K562 (cell line): ENCODE data around the gene POMGNT1. TPM values are rescaled to one million over a fixed set of nuclear protein-coding genes. Genes with fewer than 3 reads are reported as not detected.

Experiments
- CEBPZ ChIP-seq: fragments of 150-350 bp; IDR thresholded peaks from 2 replicates; pipeline ENCODE4 v1.6.1; 2014; ENCODE audit warnings: low read depth, mild to moderate bottlenecking, low read length, borderline replicate concordance
- DLX4 ChIP-seq: fragments of 250-450 bp; sonication (Bioruptor Pico); IDR thresholded peaks from 2 replicates; pipeline ENCODE4 v1.6.1; 2021; ENCODE audit warnings: mild to moderate bottlenecking
- RUNX1 ChIP-seq: sonication (generic); IDR thresholded peaks from 2 replicates; pipeline ENCODE4 v1.6.1; 2016; ENCODE audit warnings: antibody characterized with exemption, low read depth
- SIN3A ChIP-seq, 2 experiments: fragments of 150-350 bp in 1 of 2; IDR thresholded peaks; 2 replicates each; pipeline ENCODE4 v1.6.1; 2011 to 2016; ENCODE audit warnings: borderline replicate concordance in 2 of 2, low read depth in 2 of 2, low read length in 2 of 2, mild to moderate bottlenecking in 2 of 2, moderate library complexity in 2 of 2; ENCODE audit not compliant: control insufficient read depth in 1 of 2
- TAF1 ChIP-seq: IDR thresholded peaks from 2 replicates; pipeline ENCODE4 v1.6.1; 2011; ENCODE audit warnings: mild to moderate bottlenecking, low read length, moderate library complexity; ENCODE audit not compliant: insufficient read depth, control insufficient read depth, severe bottlenecking; ENCODE audit errors: extremely low read depth
- ZNF175 ChIP-seq: fragments of 200-800 bp; sonication (Bioruptor generic); IDR thresholded peaks from 2 replicates; pipeline ENCODE4 v1.6.1; 2016; ENCODE audit warnings: low read depth, mild to moderate bottlenecking, missing genetic modification characterization, missing compliant biosample characterization
- polyA plus RNA-seq, 8 experiments: library from polyadenylated mRNA; depleted of rRNA in 4 of 8; stranded (reverse) in 5 of 8; unstranded in 3 of 8; fragments of >200 nt; fragmentation: Nextera tagmentation in 2 of 8; fragmentation: Illumina TruSeq in 1 of 8; extraction: Ambion mirVana in 2 of 8; extraction: Trizol in 1 of 8; gene quantifications; 2 replicates each; pipeline versions ENCODE4 v1.2.1 to v1.2.3, GENCODE V29; 2011 to 2014; ENCODE audit warnings: inconsistent platforms in 1 of 8, missing spikeins in 1 of 8
- total RNA-seq, 7 experiments: library from RNA; depleted of rRNA in 6 of 7; stranded (reverse); fragments of >200 nt in 6 of 7; fragmentation: Illumina TruSeq in 2 of 7; extraction: Trizol in 2 of 7; gene quantifications; 2 replicates each; pipeline versions ENCODE4 v1.2.1 to v1.2.3, GENCODE V29; 2011 to 2021; ENCODE audit warnings: low replicate concordance in 1 of 7
- TF ChIP-seq, protein P1 (sequence below): fragments of 450-650 bp; IDR thresholded peaks from 2 replicates; pipeline ENCODE4 v1.6.1; 2016; ENCODE audit warnings: mild to moderate bottlenecking, moderate library complexity
- TF ChIP-seq, protein P2 (sequence below): sonication (generic); formaldehyde crosslinking; IDR thresholded peaks from 2 replicates; pipeline ENCODE4 v1.8.1; 2023; ENCODE audit warnings: mild to moderate bottlenecking, missing genetic modification reagents, moderate library complexity

Gene POMGNT1
- total and polyA plus RNA-seq, 9 of the 15 experiments (the other 6 are each of a cell fraction or from before 2014, with no cell fraction given) = 14.1 to 58.9 (median 37.8) TPM

GRCh38 chr1:46244656-46245371, 46.6 kb upstream of the POMGNT1 start (continued):
- TF ChIP-seq, protein P1, sequence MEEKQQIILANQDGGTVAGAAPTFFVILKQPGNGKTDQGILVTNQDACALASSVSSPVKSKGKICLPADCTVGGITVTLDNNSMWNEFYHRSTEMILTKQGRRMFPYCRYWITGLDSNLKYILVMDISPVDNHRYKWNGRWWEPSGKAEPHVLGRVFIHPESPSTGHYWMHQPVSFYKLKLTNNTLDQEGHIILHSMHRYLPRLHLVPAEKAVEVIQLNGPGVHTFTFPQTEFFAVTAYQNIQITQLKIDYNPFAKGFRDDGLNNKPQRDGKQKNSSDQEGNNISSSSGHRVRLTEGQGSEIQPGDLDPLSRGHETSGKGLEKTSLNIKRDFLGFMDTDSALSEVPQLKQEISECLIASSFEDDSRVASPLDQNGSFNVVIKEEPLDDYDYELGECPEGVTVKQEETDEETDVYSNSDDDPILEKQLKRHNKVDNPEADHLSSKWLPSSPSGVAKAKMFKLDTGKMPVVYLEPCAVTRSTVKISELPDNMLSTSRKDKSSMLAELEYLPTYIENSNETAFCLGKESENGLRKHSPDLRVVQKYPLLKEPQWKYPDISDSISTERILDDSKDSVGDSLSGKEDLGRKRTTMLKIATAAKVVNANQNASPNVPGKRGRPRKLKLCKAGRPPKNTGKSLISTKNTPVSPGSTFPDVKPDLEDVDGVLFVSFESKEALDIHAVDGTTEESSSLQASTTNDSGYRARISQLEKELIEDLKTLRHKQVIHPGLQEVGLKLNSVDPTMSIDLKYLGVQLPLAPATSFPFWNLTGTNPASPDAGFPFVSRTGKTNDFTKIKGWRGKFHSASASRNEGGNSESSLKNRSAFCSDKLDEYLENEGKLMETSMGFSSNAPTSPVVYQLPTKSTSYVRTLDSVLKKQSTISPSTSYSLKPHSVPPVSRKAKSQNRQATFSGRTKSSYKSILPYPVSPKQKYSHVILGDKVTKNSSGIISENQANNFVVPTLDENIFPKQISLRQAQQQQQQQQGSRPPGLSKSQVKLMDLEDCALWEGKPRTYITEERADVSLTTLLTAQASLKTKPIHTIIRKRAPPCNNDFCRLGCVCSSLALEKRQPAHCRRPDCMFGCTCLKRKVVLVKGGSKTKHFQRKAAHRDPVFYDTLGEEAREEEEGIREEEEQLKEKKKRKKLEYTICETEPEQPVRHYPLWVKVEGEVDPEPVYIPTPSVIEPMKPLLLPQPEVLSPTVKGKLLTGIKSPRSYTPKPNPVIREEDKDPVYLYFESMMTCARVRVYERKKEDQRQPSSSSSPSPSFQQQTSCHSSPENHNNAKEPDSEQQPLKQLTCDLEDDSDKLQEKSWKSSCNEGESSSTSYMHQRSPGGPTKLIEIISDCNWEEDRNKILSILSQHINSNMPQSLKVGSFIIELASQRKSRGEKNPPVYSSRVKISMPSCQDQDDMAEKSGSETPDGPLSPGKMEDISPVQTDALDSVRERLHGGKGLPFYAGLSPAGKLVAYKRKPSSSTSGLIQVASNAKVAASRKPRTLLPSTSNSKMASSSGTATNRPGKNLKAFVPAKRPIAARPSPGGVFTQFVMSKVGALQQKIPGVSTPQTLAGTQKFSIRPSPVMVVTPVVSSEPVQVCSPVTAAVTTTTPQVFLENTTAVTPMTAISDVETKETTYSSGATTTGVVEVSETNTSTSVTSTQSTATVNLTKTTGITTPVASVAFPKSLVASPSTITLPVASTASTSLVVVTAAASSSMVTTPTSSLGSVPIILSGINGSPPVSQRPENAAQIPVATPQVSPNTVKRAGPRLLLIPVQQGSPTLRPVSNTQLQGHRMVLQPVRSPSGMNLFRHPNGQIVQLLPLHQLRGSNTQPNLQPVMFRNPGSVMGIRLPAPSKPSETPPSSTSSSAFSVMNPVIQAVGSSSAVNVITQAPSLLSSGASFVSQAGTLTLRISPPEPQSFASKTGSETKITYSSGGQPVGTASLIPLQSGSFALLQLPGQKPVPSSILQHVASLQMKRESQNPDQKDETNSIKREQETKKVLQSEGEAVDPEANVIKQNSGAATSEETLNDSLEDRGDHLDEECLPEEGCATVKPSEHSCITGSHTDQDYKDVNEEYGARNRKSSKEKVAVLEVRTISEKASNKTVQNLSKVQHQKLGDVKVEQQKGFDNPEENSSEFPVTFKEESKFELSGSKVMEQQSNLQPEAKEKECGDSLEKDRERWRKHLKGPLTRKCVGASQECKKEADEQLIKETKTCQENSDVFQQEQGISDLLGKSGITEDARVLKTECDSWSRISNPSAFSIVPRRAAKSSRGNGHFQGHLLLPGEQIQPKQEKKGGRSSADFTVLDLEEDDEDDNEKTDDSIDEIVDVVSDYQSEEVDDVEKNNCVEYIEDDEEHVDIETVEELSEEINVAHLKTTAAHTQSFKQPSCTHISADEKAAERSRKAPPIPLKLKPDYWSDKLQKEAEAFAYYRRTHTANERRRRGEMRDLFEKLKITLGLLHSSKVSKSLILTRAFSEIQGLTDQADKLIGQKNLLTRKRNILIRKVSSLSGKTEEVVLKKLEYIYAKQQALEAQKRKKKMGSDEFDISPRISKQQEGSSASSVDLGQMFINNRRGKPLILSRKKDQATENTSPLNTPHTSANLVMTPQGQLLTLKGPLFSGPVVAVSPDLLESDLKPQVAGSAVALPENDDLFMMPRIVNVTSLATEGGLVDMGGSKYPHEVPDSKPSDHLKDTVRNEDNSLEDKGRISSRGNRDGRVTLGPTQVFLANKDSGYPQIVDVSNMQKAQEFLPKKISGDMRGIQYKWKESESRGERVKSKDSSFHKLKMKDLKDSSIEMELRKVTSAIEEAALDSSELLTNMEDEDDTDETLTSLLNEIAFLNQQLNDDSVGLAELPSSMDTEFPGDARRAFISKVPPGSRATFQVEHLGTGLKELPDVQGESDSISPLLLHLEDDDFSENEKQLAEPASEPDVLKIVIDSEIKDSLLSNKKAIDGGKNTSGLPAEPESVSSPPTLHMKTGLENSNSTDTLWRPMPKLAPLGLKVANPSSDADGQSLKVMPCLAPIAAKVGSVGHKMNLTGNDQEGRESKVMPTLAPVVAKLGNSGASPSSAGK = no peak
- no peak for TF ChIP-seq SIN3A (IDR thresholded peaks at IDR 0.05; ENCODE audit: borderline replicate concordance in 2 of 2, control insufficient read depth in 1 of 2, low read depth in 2 of 2, low read length in 2 of 2)
- no peak for TF ChIP-seq DLX4
- TF ChIP-seq TAF1 = no peak
- TF ChIP-seq, protein P2, sequence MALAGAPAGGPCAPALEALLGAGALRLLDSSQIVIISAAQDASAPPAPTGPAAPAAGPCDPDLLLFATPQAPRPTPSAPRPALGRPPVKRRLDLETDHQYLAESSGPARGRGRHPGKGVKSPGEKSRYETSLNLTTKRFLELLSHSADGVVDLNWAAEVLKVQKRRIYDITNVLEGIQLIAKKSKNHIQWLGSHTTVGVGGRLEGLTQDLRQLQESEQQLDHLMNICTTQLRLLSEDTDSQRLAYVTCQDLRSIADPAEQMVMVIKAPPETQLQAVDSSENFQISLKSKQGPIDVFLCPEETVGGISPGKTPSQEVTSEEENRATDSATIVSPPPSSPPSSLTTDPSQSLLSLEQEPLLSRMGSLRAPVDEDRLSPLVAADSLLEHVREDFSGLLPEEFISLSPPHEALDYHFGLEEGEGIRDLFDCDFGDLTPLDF (CRISPR knock-in tag) = no peak
- TF ChIP-seq ZNF175 = no peak
- no peak for TF ChIP-seq CEBPZ
- no peak for TF ChIP-seq RUNX1
